GM18499 (cell line): Measurements from ENCODE around the gene SGPL1.

Source experiments
- ATAC-seq: cut with Tn5 transposase; IDR thresholded peaks from one replicate; pipeline ENCODE4 v1.9.1; 2021; ENCODE audit warnings: moderate number of reproducible peaks; ENCODE audit not compliant: insufficient read depth, unreplicated experiment

The SGPL1 gene

GRCh38 chr10:70872291-70872690 is 56.5 kb downstream of the SGPL1 start:
- ATAC-seq = no peak

- no peak for ATAC-seq
Observed at GRCh38 chr10:70874061-70874460, 58.3 kb downstream of the SGPL1 start.

GRCh38 chr10:70879207-70879606 is 63.5 kb downstream of the SGPL1 start:
- ATAC-seq = no peak

- no peak for ATAC-seq
Observed at GRCh38 chr10:70880077-70880534, 64.4 kb downstream of the SGPL1 start.

- ATAC-seq = no peak
Observed at GRCh38 chr10:70884741-70885140, 69.0 kb downstream of the SGPL1 start.

GRCh38 chr10:70885481-70885880 is 69.7 kb downstream of the SGPL1 start:
- ATAC-seq = no peak

GRCh38 chr10:70885931-70886903 is 70.5 kb downstream of the SGPL1 start:
- no peak for ATAC-seq

GRCh38 chr10:70886921-70887665 is 71.3 kb downstream of the SGPL1 start:
- ATAC-seq = no peak

- no peak for ATAC-seq
Observed at GRCh38 chr10:70887804-70888800, 72.4 kb downstream of the SGPL1 start, which contains the start of gene PCBD1. TSS of gene PCBD1 (minus strand) at chr10:70888565. CDS start at chr10:70888533, 32 bp downstream.

- ATAC-seq = no peak
Observed at GRCh38 chr10:70889291-70889690, 73.5 kb downstream of the SGPL1 start.

- ATAC-seq = no peak
Observed at GRCh38 chr10:70890917-70891431, 75.2 kb downstream of the SGPL1 start.

- ATAC-seq = no peak
Observed at GRCh38 chr10:70891627-70892026, 75.9 kb downstream of the SGPL1 start.

GRCh38 chr10:70892631-70893030 is 76.9 kb downstream of the SGPL1 start:
- ATAC-seq = no peak

GRCh38 chr10:70893227-70894006 is 77.7 kb downstream of the SGPL1 start:
- no peak for ATAC-seq

GRCh38 chr10:70894416-70894815 is 78.7 kb downstream of the SGPL1 start:
- no peak for ATAC-seq

- ATAC-seq = no peak
Observed at GRCh38 chr10:70896551-70896950, 80.8 kb downstream of the SGPL1 start.

- ATAC-seq = no peak
Observed at GRCh38 chr10:70898687-70899086, 82.9 kb downstream of the SGPL1 start.

- no peak for ATAC-seq
Observed at GRCh38 chr10:70899096-70899495, 83.3 kb downstream of the SGPL1 start.
